ENCODE measurements around the gene TAF1C. TPM values are rescaled to one million over a fixed set of nuclear protein-coding genes. Genes with fewer than 3 reads are reported as not detected.
A peak's percentile ranks its signal among the peaks of the same experiment; 100 is the strongest.

The TAF1C gene
- total and polyA plus RNA-seq, 9 donors: 14.1 to 89.0 (median 58.4) TPM

DNA sequence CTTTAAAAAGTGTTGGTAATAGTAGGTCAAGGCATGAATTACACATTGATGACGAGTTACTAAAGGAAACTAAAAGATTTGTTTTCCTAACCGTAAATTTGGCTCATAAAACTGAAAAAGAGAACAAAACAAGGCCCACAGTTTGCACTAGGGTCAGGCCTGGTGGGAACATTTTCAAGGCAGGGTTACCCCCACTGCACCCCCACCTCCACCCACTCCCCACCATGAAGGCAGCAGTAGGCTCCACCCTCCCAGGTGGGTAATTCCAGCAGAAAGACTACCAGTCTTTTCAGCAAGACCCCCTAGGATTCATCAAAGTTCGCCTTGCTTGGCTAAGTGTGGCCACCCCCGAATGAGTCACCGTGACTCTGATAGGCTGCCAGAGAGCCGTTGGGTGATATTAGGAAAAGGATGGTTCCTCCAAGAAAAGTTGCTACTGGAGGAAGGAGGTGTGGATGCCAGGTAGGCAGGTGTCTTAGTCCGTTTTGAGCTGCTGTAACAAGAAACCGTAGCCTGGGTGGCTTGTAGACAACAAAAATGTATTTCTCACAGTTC, 33.1 kb downstream of the TAF1C start:
- DNase-seq: peak; percentile 57 to 73 (median 62)
- intact Hi-C loops (cut with DNase I): no loop called here
- Histone ChIP-seq H3K9me3 (no peaks in the 10 kb centered on the region), H3K27me3 (no peaks in the 10 kb centered on the region), H3K36me3 (no peaks in the 10 kb centered on the region), H3K4me3 (no peak overlapping the region), H3K4me1 (ENCODE audit: insufficient read depth) (peaks cover 3% of the 10 kb centered on the region), H3K27ac (peak overlapping the region in 1 of 2 donors; percentile 70)
- TF ChIP-seq CTCF (IDR thresholded peaks at IDR 0.05): no peak
- TF ChIP-seq POLR2A (IDR thresholded peaks at IDR 0.05): no peak
- no peak for TF ChIP-seq EP300 (IDR thresholded peaks at IDR 0.05)
- WGBS, 3 donors: 14 to 26% (median 15%) methylated on average over 8 of the region's 8 CpGs

DNA sequence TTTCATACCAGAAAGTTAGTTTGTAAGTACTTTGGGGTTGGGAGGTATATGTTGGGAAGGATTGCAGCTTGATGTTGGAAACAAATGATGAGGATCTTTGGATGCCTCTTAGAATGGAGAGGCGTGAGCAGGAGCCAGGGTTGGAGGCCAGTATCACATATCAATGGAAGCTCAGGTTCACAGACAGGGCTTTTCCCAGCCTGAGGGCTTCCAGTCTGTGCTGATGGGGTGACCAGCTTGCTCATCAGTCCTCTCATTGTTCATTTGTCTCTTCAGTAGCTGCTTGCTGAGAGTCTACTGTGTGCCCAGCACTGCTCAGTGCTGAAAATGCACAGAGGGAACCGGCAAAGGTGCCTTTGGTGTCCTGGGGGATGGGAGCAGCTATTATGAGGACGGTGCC, 35.9 kb downstream of the TAF1C start:
- Histone ChIP-seq H3K9me3 (no peaks in the 10 kb centered on the region), H3K4me3 (no peak overlapping the region), H3K27me3 (no peaks in the 10 kb centered on the region), H3K36me3 (no peaks in the 10 kb centered on the region), H3K4me1 (ENCODE audit: insufficient read depth) (peaks cover 3% of the 10 kb centered on the region), H3K27ac (no peak overlapping the region)
- intact Hi-C loops (cut with DNase I): no loop called here
- TF ChIP-seq EP300 (IDR thresholded peaks at IDR 0.05) (no peak), CTCF (IDR thresholded peaks at IDR 0.05) (no peak), POLR2A (IDR thresholded peaks at IDR 0.05) (no peak)
- DNase-seq: no peak
- WGBS, 3 donors: 84 to 86% (median 85%) methylated on average over 3 of the region's 3 CpGs

DNA sequence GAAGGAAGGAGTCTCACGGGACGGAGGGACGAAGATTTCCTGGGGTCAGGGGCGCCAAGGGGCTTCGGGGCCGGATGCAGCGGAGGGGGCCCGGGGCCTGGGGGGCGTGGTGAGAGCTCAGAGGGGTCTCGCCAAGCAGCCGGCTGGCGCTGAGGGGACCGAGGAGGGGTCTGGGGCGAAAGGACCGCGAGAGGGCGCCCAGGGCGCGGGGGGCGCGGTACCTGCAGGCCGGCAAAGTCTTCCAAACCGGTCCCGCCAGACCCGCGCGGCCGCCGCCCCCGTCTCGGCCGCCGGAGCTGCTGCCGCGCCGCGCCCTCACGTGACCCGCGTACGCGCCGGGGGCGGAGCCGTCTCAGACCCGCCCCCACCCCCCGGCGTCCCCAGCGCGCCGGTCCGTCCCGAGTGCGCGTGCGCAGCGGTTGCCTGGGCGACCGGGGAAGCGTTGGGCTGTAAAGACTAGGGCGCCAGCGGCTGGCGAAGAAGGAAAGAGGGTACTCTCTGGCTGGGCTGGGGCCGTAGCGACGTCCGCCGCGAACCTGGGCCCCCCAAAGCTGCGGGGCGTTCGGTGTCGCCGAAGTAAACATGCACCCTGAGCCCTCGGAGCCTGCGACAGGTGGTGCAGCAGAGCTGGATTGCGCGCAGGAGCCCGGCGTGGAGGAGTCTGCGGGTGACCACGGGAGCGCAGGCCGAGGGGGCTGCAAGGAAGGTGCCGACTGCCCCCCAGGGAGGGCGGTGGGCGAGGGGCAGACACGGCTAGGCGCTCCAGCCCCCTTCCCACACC, 41.8 kb downstream of the TAF1C start, which contains the start of the genes DNAAF1 and HSDL1:
DNAAF1 (plus strand) TSS at position 450 of the 781 bp plus-strand sequence; CDS start at position 583, 133 bp downstream.
HSDL1 (minus strand) TSS at position 319 of the 781 bp plus-strand sequence. CDS start 13,856 bp downstream, outside the sequence.
- Histone ChIP-seq H3K4me1 (ENCODE audit: insufficient read depth) (peaks cover 2% of the 10 kb centered on the region), H3K27me3 (no peaks in the 10 kb centered on the region), H3K9me3 (no peaks in the 10 kb centered on the region), H3K36me3 (no peaks in the 10 kb centered on the region), H3K4me3 (peak within 1 kb of the TSS; percentile 70), H3K27ac (peak within 1 kb of the TSS; percentile 69 to 79)
- peak; percentile 88 to 96 (median 94) for DNase-seq
- WGBS, 3 donors: 0 to 1% (median 1%) methylated on average over 53 to 89 of the region's 89 CpGs
- TF ChIP-seq POLR2A (IDR thresholded peaks at IDR 0.05) (peak; percentile 23), EP300 (IDR thresholded peaks at IDR 0.05) (no peak), CTCF (IDR thresholded peaks at IDR 0.05) (peak in 1 of 3 donors; percentile 4)
- intact Hi-C loops (cut with DNase I): no loop called here

GRCh38 chr16:84144209-84144858, 42.5 kb downstream of the TAF1C start:
- H3K27me3 ChIP-seq: no peaks in the 10 kb centered on the region
- no peak for TF ChIP-seq CTCF (IDR thresholded peaks at IDR 0.05)
- no peak for TF ChIP-seq EP300 (IDR thresholded peaks at IDR 0.05)
- TF ChIP-seq POLR2A (IDR thresholded peaks at IDR 0.05): no peak
- peak overlapping the region; percentile 69 to 79 for H3K27ac ChIP-seq
- peak overlapping the region; percentile 70 for H3K4me3 ChIP-seq
- peaks cover 2% of the 10 kb centered on the region for H3K4me1 ChIP-seq (ENCODE audit: insufficient read depth)
- no peaks in the 10 kb centered on the region for H3K9me3 ChIP-seq
- peak in 4 of 5 donors; percentile 19 to 50 (median 42) for DNase-seq
- H3K36me3 ChIP-seq: no peaks in the 10 kb centered on the region
- 1% methylated on average over 33 to 39 of the region's 39 CpGs for WGBS, 3 donors
- intact Hi-C loops (cut with DNase I): no loop called here
